Activated CD4-positive, CD25-positive, alpha-beta regulatory T cell treated with anti-CD3 and anti-CD28 coated beads, Interleukin-2, amount 50 U/mL, for 16 hours (primary cell): ENCODE data around the gene TMEM131.
"Not testable (repeated sequence)": the region's sequence is repeated elsewhere in the genome, so short reads cannot be mapped to it uniquely, and the experiment has no call there.

Source experiments
- DNase-seq: peaks from one replicate; pipeline ENCODE4 v3.0.0-alpha.2; 2020; ENCODE audit warnings: low read depth, low spot score

TMEM131 gene

DNA sequence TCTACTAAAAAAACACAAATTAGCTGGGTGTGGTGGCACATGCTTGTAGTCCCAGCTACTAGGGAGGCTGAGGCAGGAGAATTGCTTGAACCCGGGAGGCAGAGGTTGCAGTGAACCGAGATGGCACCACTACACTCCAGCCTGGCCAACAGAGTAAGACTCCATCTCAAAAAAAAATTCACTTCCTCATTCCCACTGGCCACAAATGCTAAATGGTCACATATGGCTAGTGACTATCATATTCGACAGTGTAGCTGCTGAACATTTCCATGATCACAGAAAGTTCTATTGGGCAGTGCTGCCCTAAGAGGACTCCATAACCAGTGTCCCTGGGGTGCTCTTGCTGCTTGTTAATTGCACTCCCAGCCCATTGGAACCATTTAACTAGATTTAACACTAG is 26.3 kb upstream of the TMEM131 start:
- not testable (repeated sequence) for DNase-seq

DNA sequence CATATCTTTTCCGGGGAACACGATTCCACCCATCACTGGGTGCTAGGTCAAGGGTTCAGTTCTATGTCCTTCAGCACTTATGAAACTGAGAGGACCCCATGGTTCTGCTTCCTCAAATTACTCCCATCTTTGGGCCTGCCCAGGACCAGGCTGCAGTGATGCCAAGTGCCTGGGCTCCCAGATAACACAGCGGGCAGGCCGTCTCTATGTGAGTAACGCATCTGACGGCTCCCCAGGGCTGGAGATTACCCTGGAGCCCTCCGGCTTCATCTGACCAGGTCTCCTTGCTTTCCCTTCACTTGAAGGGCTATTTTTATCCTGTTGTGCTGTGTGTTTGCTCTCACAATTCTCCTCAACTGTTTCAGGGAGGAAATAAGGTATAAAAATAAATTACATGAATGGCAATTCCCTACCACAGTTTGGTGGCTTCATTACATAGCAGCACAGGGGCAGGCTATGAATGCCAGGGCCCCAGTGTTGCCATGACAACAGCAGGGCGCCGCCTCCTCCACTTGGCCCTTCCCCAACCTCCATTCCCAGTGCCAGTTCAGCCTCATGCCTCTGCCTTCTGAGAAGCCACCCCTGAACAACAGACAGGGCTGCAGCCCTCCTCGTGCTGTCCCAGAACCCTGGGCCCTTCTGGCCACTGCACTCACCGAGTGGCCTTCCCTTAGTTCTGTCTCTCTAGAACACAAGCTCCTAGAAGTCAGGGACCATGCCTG is 25.4 kb upstream of the TMEM131 start:
- DNase-seq = no peak

DNA sequence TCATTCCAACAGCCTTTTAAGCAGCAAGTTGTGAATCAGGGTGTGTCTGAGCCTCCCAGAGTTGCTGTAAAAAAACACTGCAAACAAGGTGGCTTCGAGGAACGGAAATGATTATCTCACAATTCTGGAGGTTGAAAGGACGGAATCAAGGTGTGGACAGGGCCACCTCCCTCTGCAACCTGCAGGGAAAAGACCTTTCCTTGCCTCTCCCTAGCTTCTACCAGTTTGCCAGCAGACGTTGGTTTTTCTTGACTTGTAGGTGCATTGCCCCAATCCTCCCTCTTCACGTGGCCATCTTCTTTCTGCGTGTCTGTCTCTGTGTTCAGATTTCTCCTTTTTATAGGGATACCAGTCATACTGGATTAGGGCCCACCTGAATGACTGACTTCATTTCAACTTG is 24.8 kb upstream of the TMEM131 start:
- no peak for DNase-seq

DNA sequence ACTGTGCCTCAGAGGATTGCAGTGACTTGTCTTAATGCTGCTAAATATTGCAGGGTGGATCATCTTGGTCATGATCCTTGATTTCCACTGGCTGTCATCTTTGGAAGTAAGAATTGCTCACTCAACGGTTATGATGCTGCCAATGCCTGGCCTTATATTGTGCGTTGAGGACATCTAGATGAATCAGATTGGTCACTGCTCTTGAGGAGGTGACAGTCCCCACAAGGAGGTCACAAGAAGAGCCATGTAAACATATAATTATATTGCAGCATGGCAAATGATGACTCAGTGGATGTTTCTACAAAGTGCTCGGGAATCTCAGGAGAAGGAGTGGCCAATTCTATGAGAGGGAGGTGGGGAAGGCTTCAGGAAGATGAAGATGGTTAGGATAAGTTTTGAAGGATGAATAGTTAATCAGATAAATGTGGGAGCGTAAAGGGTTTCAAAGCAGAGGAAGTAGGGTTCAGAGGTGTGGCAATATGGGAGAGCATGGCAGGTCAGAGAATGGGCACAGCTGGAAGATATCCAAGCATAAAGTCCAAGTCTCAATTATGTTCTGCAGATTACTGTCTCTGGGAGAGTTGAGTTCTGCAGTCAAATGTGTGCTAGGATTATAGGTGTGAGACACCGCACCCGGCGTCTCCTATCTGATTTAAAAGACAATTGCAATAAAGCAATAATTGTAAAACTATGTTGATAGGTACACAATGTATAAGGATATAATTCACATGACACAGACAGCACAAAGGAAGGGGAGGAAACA is 21.3 kb upstream of the TMEM131 start:
- DNase-seq = no peak

DNA sequence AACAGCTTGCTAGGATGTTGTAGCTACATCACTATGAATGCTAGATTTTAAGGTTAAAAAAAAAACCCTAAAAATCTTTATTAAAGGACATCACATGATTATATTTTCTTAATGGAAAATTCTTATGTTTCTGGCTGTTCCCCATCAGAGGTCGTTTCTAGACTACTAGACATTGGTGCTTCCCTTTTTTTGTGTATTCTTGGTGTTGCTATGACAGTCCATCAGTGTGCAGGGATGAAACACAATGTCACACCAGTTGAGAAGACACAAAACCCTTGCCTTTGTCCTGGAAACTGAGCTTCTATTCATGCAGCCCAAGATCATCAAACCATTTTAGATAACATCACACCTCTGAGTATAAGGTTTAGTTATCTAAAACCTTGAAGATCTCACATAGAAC is 19.9 kb upstream of the TMEM131 start:
- DNase-seq = no peak

DNA sequence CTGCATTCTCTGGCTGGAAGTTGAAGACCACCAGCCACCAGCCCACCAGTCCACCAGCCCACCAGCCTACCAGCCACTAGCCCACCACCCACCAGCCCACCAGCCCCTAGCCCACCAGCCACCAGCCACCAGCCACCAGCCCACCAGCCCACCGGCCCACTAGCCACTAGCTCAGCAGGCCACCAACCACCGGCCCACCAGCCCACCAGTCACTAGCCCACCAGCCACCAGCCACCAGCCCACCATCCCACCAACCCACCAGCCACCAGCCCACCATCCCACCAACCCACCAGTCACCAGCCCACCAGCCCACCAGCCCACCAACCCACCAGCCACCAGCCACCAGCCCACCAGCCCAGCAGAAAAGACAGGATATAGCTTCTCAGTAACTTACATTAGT is 18.6 kb upstream of the TMEM131 start:
- no peak for DNase-seq

DNA sequence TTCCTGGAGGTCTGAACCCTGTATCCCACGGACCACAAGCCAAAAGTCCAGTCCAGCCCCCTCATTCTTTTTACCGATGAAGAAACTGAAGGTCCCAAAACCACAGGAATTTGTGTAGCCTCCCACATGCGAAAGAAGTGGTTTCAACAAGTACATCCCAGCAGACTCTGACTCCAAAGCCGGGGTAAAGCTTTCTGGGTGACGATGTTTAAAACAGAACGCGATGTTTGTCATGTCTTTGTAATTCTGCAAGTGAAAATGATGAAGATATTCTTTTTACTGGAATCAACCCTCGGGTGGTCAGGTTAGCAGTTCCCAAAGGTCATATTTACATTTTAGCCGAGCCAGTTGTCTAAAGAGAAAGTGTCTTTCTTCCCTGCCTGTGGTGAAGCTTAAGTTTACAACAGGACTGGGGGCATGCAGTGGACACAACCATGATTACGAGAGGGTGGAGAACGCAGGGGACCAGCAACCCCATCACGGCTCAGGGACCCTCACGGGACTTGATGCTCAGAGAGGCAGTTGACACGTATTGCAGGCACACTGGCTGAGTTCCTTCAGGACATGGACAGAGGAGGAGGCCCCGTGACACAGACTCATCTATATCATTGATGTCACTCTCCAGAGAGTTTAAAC is 17.8 kb upstream of the TMEM131 start:
- DNase-seq = no peak

DNA sequence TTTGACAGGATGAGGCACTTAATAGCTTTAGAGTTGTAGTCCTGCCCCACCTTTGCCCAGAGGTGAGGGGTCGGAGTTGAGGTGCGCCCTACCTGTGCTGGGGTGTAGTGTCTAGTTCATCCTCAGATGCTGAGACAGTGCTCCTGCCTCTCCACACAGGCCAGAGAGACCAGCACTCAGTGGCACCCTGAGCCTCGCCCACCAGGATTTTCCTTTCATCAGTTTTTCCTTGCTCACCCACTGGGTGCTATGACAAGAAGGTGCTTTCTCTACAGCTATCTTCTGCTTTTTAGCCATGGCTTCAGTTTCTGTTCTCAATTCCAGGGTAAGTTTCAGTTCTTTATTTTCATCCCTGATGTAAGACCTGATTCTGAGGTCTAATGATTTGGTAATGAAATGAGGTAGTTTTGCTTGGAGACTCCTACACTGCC is 16.8 kb upstream of the TMEM131 start:
- no peak for DNase-seq

DNA sequence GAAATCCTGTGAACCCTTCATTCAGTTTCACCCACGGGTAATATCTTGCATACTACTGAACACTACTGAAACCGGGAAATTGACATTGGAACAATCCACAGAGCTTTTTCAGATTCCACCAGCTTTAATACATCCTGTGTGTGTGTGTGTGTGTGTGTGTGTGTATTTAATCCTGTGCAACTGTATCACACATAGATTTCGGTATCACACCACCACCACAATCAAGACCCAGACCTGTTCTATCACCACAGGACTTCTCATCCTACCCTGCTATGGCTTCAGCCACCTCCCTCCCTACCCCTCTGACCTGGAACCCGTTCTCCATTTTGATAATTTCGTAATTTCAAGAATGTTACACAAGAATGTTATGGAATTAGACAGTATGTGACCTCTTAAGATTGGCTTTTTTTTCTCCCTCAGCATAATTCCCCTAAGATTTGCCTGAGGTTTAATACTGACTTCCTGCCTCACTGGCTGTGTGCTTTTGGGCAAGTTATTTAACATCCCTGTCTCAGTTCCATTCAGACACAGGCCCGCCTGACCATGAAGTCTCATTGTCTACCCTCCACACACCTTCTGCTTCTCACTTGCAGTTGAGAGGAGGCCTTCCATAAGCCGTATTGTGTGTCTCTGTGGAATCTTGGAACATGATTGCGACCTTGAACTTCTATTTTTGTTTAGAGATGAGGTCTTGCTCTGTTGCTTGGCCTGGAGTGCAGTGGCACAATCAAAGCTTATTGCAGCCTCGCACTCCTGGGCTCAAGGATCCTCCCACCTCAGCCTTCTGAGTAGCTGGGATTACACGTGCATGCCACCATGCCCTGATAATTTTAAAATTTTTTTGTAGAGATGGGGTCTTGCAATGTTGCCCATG is 14.4 kb upstream of the TMEM131 start:
- DNase-seq = no peak

DNA sequence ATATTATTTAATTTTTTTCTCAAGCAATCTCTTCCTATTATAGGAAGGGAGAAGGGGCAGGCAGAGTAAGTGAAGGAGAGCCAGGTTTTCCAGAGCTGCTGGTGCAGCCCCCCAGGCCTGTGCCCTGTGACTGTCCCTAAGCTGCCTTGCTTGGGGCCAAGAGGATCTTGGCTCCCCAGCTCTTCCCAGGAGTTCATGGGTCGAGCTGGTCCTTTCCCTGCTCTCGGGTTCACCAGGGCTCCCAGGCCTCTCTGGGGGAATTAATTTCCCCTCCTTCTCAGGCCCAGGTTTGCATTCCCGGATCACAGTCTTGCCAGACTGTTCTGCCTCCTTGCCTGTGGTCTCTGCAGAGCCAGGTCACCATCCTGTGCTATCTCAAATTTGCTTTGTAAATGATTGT is 12.7 kb upstream of the TMEM131 start:
- DNase-seq = no peak

DNA sequence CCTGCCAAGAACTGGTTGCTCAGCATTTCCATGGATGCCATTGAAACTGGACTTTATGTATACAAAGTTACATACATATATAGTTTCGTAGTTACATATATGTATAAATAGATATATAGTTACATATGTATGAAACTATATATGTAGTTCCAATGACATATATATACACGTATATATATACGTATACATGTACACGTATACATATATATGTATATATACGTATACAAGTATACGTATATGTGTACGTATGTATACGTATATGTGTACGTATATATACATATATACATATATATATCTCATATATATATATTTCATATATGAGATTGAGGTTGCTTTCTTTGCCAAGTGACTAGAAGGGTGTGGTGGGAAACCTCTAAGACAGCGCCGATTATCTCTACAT is 10.6 kb upstream of the TMEM131 start:
- DNase-seq = no peak

DNA sequence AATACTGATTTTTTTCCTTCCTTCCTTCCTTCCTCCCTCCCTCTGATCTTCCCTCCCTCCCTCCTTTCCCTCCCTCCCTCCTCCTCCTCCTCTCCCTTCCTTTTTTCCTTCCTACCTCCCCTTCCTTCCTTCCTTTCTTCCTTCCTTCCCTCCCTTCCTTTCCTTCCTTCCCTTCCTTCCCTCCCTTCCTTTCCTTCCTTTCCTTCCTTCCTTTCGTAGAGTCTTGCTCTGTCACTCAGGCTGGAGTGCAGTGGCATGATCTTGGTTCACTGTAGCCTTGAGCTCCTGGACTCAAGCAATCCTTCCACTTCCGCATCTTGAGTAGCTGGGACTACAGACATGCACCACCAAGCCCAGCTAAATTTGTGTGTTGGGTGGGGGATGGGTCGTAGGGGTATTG is 8.9 kb upstream of the TMEM131 start:
- DNase-seq = no peak

DNA sequence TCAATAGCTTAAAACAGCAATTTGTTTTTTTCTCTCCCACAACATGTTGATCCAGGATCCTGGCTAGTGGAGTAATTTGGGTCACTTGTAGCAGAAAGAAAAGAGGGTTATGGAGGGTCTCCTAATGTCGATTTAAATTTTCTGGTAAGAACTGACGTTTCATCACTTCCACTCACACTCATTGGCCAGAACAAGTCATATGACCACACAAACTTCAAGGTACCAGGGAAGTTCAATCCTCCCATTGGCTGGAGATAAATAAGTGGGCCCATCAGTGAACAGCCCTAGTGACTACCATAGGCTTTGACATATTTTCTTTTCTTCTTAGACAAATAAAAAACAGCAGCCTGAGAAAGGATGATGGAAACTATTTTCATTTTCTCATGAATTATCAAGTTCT is 8.3 kb upstream of the TMEM131 start:
- no peak for DNase-seq

DNA sequence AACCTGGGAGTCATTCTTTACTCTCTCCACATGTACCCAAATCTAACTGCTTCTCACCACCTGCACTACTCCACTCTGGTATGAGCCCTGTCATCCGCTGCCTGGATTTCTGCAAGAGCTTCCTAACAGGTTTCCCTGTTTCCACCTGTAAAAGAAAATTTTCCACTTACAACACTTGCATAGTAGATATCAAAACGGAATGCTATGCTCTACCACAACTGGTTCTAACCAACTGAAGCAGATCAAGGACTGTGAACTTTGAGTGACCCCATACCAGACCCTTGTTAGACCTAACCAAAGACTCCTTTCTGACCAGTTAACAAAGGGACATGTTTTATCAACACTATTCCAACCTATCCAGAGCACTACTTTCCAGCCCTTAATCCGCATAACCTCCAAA is 3.8 kb upstream of the TMEM131 start:
- DNase-seq = no peak

DNA sequence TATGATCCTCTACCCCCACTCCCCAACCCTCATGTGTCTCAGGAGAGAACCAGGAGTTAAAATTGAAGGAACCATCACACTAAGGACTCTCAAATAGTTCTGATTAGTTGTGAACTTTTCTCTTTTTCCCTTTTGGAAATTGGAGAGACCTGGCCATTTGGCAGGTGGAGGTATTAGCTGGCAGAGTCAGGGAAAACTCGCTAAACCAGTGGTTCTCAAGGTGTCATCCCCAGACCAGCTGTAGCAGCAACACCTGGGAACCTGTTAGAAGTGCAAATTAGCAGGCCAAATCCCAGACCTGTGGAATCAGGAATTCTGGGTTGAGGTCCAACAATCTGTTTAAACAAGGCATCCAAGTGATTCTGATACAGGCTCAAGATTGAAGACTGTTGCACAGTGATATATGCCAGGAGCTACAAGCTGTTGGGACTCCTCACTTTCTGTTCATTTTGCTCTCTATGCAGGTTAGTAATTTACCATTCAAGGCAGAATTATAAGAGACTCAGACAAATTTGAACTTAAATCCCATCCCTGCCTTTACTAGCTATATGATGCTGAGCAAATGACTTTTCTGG is 2.8 kb upstream of the TMEM131 start:
- DNase-seq = no peak

DNA sequence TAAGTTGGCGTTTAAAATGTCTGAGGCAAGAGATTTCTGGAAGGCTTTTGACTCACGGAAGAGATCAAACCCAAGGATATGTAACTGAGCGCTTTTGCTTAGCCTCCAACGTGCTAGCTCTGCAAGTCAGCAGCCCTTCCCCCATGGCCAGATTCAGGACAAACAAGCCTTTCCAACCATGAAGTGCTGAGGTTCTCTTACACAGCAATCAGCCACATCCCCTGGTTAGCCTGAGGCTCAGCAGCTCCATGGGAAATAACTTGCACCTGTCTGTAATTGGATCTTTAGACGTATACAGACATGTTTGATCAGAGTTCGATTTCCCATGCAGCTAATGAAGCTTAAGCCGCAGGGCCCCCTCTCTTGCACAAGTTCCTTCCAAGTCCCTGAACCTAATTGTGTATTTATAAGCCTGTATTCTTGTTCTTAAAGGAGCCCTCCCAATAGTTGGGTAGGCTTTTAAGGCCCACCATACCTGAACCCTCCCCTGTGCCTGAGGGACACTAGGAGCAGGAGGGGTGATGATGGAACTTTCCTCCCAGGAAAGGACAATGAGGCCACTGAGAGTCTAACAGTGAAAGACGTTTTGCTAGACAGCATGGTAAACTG is 2.1 kb upstream of the TMEM131 start:
- DNase-seq = no peak

DNA sequence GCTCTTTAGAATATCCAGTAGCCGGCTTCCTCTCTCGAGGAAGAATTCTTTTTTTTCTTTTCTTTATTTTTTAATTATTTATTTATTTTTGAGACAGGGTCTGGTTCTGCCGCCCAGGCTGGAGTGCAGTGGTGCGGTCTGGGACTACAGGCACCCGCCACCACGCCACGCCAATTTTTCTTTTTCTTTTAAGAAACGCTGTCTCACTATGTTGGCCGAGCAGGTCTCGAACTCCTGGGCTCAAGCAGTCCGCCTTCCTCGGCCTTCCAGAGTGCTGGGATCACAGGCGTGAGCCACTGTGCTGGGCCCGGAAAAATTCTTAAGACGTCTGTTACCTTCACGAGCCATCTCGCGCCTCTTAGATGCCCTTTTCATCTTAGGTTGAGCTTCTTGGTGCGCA is 931 bp upstream of the TMEM131 start:
- DNase-seq = no peak

DNA sequence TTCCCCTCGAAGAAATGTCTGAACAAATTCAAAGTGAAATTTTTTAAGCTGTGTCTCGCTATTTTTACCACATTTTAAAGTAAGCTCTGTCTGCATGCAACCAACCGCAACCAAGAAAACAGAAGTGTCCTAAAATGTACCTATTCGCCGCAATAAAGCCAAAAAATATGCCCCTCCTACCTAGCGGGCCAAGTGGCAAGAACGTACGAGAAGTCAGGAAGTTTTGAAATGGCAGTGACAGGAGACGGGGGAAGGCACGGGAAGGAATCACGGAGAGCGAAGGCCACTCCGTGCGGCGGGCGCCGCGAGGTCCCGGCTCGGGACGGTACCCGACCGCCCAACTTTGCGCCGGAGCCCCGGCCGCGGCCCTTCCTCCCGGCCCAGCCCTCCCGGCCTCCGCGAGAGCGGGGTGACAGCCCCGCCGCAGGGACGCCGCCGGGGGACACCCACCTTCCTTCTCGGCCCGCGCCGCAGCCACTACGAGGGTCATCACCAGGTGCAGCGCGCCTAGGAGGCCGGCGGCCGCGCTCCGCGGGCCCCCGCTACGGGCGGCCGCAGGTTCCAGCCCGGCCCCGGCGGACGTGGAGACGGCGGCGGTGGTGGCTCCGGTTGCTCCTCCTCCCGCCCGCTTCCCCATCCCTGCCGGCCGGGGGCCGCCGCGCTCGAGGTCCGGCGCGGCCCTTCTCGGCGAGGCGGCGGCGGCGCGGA is 568 bp downstream of the TMEM131 start:
- DNase-seq = peak; percentile 10

DNA sequence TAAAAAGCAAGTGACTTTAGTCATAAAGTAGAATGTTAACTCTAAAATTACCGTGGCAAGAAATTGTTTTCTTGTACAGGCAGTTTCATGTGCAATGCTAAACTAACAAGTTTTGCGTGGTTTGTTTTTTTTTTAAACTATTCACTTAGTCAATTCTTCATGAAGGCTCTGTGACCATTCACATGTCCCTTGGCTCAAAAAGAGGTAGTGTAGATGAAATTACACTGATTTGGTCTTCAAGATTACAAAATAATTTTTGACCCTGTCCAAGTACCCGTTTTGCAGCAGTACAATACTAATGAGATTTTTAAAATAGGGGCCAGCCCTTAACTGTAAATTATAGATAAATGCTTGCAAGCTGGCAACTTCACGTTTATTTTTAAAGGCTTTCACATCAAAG is 1.3 kb downstream of the TMEM131 start:
- no peak for DNase-seq

DNA sequence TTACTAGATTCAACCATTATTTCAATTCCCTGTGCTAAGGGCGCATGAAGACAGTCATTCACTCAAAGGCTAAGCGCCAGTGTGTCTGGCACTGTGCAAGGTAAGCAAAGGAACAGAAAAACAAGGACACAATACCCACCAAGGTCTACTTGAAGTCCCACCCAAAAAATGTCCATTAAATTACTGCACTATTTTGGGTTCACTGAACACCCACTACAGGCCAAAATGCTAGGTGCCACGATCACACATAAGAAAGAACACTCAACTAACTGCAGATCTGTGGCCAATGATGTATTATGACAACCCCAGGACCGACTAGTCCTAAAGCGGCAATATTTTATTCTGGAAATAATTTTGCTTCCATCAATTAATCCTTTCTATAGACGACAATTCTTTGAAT is 1.8 kb downstream of the TMEM131 start:
- no peak for DNase-seq
